NCI-H1092 treated with DMSO at 0.1 percent for 48 hours (cell line): ENCODE measurements around the gene BCL2L1.
"Not testable (repeated sequence)": the region's sequence is repeated elsewhere in the genome, so short reads cannot be mapped to it uniquely, and the experiment has no call there.

Experiments
- DNase-seq: peaks from one replicate; lab custom pipeline; 2025; lab: John Stamatoyannopoulos, UW

Gene BCL2L1

DNA sequence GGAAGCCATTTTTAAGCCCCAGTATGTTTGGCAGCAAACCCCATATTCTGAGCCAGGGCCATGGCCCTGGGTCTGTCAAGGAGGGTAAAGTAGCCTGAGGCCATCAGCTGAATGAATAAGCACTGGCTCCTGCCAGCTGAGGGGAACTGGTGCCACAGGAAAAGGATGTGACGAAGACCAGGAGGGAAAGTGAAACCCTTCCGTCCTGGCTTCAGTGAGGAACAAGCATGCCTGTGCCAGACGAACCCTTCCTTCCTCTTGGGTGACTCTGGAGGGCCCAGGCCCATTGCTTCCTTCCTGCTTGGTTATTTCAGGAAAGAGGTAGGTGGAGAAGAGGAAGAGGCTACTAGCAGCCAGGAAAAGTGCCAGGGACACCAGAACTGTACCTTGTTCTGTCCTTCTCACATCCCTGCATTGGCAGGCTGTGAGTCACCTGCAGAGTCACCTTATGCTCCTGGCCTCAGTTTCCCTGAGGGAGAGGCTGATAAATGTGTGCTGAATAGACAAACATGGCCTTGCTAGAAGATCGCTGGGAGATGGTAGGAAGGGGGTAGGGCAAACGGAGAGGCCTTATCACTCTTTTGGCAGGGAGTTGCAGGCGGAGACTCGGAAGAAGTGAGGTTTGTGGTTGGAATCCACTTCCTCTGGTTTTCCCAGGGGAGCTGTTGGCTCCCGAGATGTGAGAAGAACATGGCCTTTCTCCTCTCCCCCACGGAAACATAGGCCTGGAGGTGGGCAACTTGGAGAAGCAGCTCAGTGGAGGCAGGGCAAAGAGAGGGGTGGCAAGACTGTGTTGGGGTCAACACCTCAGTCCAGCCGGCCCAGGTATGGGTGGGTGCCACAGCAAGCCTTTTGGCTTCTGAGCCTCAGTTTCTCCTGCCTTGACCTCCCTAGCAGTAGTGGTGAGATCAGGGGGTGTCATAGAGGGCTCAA lies 47.5 kb downstream of the BCL2L1 start:
- DNase-seq: no peak

GRCh38 chr20:31673943-31674463 lies 48.7 kb downstream of the BCL2L1 start:
- DNase-seq: no peak

- no peak for DNase-seq
These were observed 49.2 kb downstream of the BCL2L1 start for GRCh38 chr20:31673435-31673834.

- no peak for DNase-seq
These were observed 51.3 kb downstream of the BCL2L1 start for GRCh38 chr20:31671324-31671723.

DNA sequence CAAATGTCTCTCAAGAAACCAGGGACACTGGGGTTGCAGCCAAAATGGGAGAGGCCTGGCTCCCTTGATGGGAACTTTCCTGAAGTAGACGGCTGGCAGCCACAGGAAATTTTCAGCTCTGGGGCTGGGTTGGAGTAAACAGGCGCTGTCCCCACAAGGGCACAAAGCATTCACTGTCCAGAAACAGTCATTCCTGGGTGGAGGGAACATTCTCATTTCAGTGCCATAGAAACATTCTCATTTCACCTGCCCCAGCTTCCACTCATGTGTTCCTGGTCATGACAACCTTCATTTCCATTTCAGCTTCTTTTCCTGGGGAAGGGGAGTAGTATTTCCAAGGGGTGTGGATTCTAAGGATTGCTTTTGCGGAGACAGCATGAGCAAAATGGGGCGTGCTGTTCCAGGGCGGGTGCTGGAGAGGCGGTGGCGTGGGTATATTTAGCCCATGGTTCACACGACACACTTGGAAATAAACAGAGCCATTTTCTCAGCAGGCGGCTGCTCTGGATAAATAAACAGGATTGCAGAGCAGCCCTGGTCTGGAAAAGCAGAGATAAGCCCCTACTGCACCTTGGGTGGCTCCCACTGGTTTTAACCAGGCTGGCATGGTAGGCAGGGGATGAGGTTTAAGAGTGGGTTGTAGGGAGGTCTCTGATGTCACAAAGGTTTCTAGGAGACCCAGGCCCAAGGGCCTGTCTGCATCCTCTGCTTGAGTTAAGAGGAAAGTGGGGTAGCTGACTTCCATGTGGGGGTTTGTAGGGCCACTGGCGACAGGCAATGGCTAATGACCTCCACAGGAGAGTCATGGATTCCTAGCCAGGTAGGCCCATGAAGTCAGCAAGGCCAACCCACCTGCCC lies 52.1 kb downstream of the BCL2L1 start:
- DNase-seq: peak; percentile 1

DNA sequence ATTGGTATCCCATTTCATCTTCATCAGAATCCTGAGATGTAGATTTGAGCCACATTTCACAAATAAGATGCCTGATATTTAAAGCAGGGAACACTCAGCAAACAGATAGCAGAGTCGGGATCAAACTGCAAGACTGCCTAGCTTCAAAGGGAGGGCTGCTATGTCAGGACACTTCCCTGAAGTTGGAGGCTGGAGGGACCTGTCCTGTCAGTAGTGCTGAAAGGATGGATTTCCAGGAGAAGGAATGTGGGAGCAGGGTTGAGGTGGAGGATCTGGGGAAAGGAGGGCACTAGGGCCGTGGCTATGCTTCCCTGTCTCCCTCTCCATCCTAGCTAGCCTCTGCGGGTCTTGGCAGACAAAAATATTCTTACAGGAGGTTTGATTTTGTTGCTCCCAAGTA lies 52.8 kb downstream of the BCL2L1 start:
- DNase-seq: no peak

DNA sequence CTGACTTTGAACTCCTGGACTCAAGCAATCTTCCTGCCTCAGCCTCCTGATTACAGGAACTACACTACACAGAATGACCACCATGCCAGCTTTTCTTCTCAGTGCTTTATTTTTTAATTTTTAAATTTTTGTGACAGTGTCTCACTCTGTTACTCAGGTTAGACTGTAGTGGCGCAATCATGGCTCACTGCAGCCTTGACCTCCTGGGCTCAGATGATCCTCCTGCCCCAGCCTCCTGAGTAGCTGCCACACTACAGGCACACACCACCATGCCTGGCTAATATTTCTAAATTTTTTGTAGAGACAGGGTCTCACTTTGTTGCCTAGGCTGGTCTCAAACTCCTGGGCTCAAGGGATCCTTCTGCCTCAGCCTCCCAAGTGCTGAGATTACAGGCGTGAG lies 53.7 kb downstream of the BCL2L1 start:
- not testable (repeated sequence) for DNase-seq

DNA sequence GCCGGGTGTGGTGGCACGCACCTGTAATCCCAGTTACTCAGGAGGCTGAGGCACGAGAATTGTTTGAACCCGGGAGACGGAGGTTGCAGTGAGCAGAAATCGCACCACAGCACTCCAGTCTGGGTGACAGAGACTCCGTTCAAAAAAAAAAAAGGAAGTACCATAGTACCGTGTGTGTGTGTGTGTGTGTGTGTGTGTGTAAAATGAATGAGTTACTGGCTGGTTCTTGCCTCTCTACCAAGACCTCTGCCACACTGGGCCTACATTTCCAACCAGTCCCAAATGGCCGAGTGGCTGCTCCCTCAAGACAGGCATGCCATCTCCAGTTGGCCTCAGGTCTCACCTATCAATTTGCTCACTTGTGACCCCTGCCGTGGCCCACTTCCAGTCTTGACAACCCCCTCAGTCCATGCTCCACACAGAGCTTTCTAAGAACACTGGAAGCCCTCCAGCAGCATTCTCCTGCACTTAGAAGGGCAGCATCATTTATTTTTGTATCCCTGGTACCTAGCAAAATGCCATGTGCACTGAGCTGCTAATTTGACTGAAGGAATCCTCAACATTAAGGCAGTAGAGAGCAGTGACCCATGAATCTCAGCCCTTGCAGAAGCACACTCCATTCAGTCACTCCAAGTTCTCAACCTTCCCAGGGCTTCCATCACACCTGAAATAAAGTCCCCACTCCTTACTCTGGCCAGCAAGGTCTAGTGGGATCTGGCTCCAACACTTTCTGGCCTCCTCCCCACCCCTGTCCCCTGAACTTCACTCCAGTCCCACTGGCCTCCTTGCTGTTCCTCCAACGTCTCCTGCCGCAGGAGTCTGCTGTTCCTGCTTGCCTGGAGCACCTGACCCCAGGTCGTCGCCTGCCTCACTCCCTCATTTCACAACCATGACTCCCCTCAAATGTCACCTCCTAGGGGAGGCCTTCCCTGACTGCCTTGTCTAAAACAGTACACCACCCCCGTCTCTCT lies 55.1 kb downstream of the BCL2L1 start:
- DNase-seq: no peak

- DNase-seq: no peak
These were observed 56.2 kb downstream of the BCL2L1 start for GRCh38 chr20:31666258-31667042.

DNA sequence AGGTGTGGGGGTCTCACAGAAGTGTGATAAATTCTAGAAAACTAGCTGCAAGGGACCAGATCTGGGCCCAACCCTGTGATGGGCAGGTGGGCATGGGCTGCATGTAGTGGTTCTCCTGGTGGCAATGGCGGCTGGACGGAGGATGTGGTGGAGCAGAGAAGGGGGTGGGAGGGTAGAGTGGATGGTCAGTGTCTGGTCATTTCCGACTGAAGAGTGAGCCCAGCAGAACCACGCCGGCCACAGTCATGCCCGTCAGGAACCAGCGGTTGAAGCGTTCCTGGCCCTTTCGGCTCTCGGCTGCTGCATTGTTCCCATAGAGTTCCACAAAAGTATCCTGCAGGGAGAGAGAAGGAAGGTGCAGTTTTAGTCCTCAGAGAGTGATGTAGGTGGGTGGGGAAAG lies 56.9 kb downstream of the BCL2L1 start:
- DNase-seq: no peak

DNA sequence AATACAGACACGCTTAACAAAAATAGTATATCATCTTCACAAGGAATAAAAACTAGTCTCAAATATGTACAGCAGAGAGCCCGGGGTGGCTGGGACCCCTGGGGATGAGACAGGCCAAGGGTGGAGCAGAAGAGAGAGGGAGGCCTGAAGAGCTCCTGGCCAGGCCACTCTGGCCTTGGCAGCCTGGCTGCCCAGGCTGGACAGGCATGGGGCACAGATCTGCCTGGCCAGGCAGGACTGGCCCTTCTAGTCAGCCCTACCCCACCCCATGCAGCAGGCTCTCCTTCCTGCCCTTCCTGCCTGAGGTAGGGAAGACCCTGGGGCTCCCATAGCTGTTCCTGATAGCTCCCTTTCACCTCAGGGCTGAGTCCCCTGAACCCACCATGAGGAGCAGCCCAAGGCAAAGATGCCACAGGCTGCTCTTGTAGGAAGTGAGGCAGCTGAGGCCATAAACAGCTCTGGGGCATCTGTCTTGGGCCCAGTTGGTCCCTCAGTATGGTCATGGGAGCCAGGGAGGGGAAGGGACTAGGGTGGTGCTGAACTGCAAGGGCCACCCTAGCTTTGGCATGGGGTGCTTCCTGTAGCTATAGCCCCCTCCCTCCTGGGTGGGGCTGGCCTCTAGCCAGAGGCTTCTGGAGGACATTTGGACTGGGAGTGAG lies 57.8 kb downstream of the BCL2L1 start:
- no peak for DNase-seq

- peak; percentile 69 for DNase-seq
These were observed 58.6 kb downstream of the BCL2L1 start for GRCh38 chr20:31663838-31664695.

GRCh38 chr20:31663524-31663837 lies 59.2 kb downstream of the BCL2L1 start:
- no peak for DNase-seq

DNA sequence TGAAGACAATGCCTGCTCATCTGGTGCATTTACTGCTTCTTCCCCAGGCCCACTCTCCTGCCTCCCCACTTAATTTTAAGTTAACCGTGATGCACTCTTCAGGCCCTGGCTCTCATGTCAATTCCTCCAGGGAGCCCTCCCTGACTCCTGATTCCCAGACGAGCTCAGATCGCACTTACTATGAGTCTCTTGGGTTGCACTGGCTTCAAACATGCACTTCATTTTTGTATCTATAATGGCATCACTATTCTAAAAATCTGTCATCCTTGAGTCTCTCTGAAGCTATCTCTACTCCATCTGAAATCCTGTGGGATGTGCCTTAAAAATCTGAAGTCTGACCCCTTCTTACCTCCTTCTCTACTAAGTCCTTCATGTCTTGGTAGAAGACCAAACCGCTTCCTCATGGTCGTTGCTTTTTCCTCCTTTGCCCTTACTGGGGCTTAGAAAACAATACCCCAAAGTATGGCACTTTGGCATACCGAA lies 60.3 kb downstream of the BCL2L1 start:
- DNase-seq: no peak

GRCh38 chr20:31661625-31662371 lies 60.9 kb downstream of the BCL2L1 start:
- peak; percentile 64 for DNase-seq

DNA sequence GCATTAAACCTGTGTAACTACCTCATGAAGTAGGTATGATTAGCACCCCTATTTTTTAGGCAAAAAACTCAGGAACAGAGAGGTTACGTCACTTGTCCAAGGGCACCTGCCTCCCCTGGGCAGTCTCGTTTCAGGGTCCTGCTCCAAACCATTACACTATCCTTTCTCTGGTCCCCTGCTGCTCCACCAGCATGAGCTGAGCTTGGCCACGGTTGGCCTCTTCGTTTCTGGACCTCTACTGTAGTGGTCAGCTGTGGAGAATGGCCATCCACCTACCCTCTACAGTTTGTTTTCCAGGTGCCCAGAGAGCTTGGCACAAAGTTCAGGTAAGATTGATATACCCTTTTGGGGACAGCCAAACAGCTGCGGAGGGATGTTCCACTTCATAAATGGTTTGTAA lies 68.1 kb downstream of the BCL2L1 start:
- DNase-seq: no peak

DNA sequence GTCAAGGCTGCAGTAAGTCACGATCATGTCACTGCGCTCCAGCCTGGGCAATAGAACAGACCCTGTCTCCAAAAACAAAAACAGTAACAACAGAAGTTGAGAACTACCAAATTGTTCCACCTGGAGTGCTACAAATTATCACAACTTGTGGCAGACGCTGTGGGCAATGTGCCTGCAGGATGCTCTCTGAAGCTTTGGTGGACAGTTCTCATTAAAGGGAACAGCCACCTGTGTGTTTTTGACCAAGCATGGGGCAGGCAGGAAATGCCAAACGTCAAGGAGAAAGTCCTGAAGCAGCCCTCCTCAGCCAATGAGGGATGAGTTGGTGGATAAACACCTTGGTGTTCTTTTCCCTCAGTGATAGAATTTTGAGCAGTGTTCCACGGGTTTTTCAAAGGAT lies 69.1 kb downstream of the BCL2L1 start:
- no peak for DNase-seq

GRCh38 chr20:31652917-31653396 lies 69.7 kb downstream of the BCL2L1 start:
- peak; percentile 80 for DNase-seq
